Hepatic stellate cell (primary cell): ENCODE measurements around the gene SLC1A7.

Experiments
- DNase-seq: peaks from one replicate; pipeline ENCODE4 v3.0.0; 2011; ENCODE audit warnings: low spot score

SLC1A7 gene

GRCh38 chr1:53160924-53161378, 18.5 kb upstream of the SLC1A7 start:
- DNase-seq = no peak

- no peak for DNase-seq
Measured at GRCh38 chr1:53158900-53159299, 16.5 kb upstream of the SLC1A7 start.

- no peak for DNase-seq
Measured at GRCh38 chr1:53156783-53157182, 14.3 kb upstream of the SLC1A7 start.

- no peak for DNase-seq
Measured at GRCh38 chr1:53155945-53156344, 13.5 kb upstream of the SLC1A7 start.

GRCh38 chr1:53155534-53155933, 13.1 kb upstream of the SLC1A7 start:
- no peak for DNase-seq

GRCh38 chr1:53154859-53155438, 12.5 kb upstream of the SLC1A7 start:
- no peak for DNase-seq

GRCh38 chr1:53153752-53154151, 11.3 kb upstream of the SLC1A7 start:
- DNase-seq = no peak

- DNase-seq = no peak
Measured at GRCh38 chr1:53148123-53148522, 5.7 kb upstream of the SLC1A7 start.

GRCh38 chr1:53147174-53147573, 4.7 kb upstream of the SLC1A7 start:
- no peak for DNase-seq

- DNase-seq = peak; percentile 98
Measured at GRCh38 chr1:53145942-53146708, 3.7 kb upstream of the SLC1A7 start.

- DNase-seq = no peak
Measured at GRCh38 chr1:53145619-53145941, 3.1 kb upstream of the SLC1A7 start.

- no peak for DNase-seq
Measured at GRCh38 chr1:53145051-53145600, 2.7 kb upstream of the SLC1A7 start.

- DNase-seq = no peak
Measured at GRCh38 chr1:53144201-53144600, 1.8 kb upstream of the SLC1A7 start.

GRCh38 chr1:53143527-53143926, 1.1 kb upstream of the SLC1A7 start:
- no peak for DNase-seq

- no peak for DNase-seq
Measured at GRCh38 chr1:53141487-53142055, 867 bp downstream of the SLC1A7 start.

GRCh38 chr1:53140451-53140850, 2.0 kb downstream of the SLC1A7 start:
- no peak for DNase-seq

GRCh38 chr1:53139951-53140361, 2.5 kb downstream of the SLC1A7 start:
- no peak for DNase-seq

- DNase-seq = no peak
Measured at GRCh38 chr1:53138991-53139884, 3.2 kb downstream of the SLC1A7 start.

GRCh38 chr1:53137729-53138128, 4.7 kb downstream of the SLC1A7 start:
- DNase-seq = no peak

GRCh38 chr1:53135735-53136114, 6.7 kb downstream of the SLC1A7 start:
- DNase-seq = peak; percentile 85

GRCh38 chr1:53134961-53135734, 7.3 kb downstream of the SLC1A7 start:
- DNase-seq = peak; percentile 76
